Liver (tissue), 9 donors: Measurements from ENCODE around the gene CHST1. TPM values are rescaled to one million over a fixed set of nuclear protein-coding genes. Genes with fewer than 3 reads are reported as not detected.

ENCODE experiments used
- DNase-seq: peaks from one replicate; pipeline ENCODE4 v3.0.0-alpha.2; 2017; ENCODE audit warnings: low spot score
- H3K27ac ChIP-seq, 2 donors: one replicate each; pipeline ENCODE4 v1.7.0; 2013; ENCODE audit warnings: inconsistent platforms in 2 of 2, low read length in 2 of 2, control low read depth in 1 of 2, low read depth in 1 of 2, mild to moderate bottlenecking in 1 of 2
- H3K27me3 ChIP-seq, 4 donors: one replicate each; pipeline versions ENCODE4 v1.6.1 to v1.7.0; 2013; ENCODE audit warnings: low read length in 3 of 4, inconsistent platforms in 1 of 4, mild to moderate bottlenecking in 1 of 4, moderate library complexity in 1 of 4; ENCODE audit not compliant: control insufficient read depth in 4 of 4, insufficient read depth in 4 of 4
- H3K36me3 ChIP-seq, 4 donors: one replicate each; pipeline versions ENCODE4 v1.6.1 to v1.7.0; 2013; ENCODE audit warnings: low read length in 3 of 4, mild to moderate bottlenecking in 3 of 4, low read depth in 1 of 4, moderate library complexity in 1 of 4; ENCODE audit not compliant: control insufficient read depth in 4 of 4, insufficient read depth in 3 of 4
- H3K4me1 ChIP-seq, 4 donors: one replicate each; pipeline versions ENCODE4 v1.6.1 to v1.7.0; 2013; ENCODE audit warnings: low read length in 3 of 4, mild to moderate bottlenecking in 3 of 4, moderate library complexity in 1 of 4; ENCODE audit not compliant: control insufficient read depth in 4 of 4, insufficient read depth in 4 of 4
- H3K4me3 ChIP-seq, 3 donors: one replicate each; pipeline versions ENCODE4 v1.6.1 to v1.7.0; 2013; ENCODE audit warnings: low read length in 3 of 3, control low read depth in 1 of 3, low read depth in 1 of 3, mild to moderate bottlenecking in 1 of 3
- H3K9ac ChIP-seq, 2 donors: one replicate each; pipeline ENCODE4 v1.7.0; 2013; ENCODE audit warnings: low read length in 2 of 2, mild to moderate bottlenecking in 2 of 2, moderate library complexity in 2 of 2, control low read depth in 1 of 2, low read depth in 1 of 2
- H3K9me3 ChIP-seq, 4 donors: one replicate each; pipeline versions ENCODE4 v1.6.1 to v1.7.0; 2013; ENCODE audit warnings: low read length in 3 of 4; ENCODE audit not compliant: control insufficient read depth in 4 of 4
- ATF3 ChIP-seq: IDR thresholded peaks from 2 replicates; pipeline ENCODE4 v1.6.1; 2016; ENCODE audit warnings: antibody characterized with exemption
- CTCF ChIP-seq: fragments of 150-350 bp; IDR thresholded peaks from 2 replicates; pipeline ENCODE4 v1.5.1; 2017; ENCODE audit warnings: improper control_type of control experiment, low read depth, low read length; ENCODE audit not compliant: missing input control
- EGR1 ChIP-seq, 2 donors: IDR thresholded peaks; 2 replicates each; pipeline ENCODE4 v1.6.1; 2016 to 2018; ENCODE audit warnings: antibody characterized with exemption in 2 of 2, low read depth in 2 of 2
- FOXA1 ChIP-seq: IDR thresholded peaks from 2 replicates; pipeline ENCODE4 v1.6.1; 2016; ENCODE audit warnings: antibody characterized with exemption
- FOXA2 ChIP-seq: IDR thresholded peaks from 2 replicates; pipeline ENCODE4 v1.6.1; 2016; ENCODE audit warnings: antibody characterized with exemption
- HNF4A ChIP-seq, 2 donors: conservative IDR thresholded peaks; 2 replicates each; pipeline ENCODE4 v1.6.1; 2016; ENCODE audit warnings: antibody characterized with exemption in 2 of 2, mild to moderate bottlenecking in 2 of 2
- HNF4G ChIP-seq: IDR thresholded peaks from 2 replicates; pipeline ENCODE4 v1.6.1; 2016; ENCODE audit warnings: antibody characterized with exemption
- MAX ChIP-seq: IDR thresholded peaks from 2 replicates; pipeline ENCODE4 v1.6.1; 2016; ENCODE audit warnings: antibody characterized with exemption
- NR2F2 ChIP-seq: IDR thresholded peaks from 2 replicates; pipeline ENCODE4 v1.6.1; 2016; ENCODE audit warnings: antibody characterized with exemption
- RAD21 ChIP-seq, 2 donors: IDR thresholded peaks; 2 replicates each; pipeline ENCODE4 v1.6.1; 2016; ENCODE audit warnings: antibody characterized with exemption in 2 of 2, mild to moderate bottlenecking in 2 of 2
- REST ChIP-seq: IDR thresholded peaks from 2 replicates; pipeline ENCODE4 v1.6.1; 2016; ENCODE audit warnings: antibody characterized with exemption, mild to moderate bottlenecking
- RXRA ChIP-seq, 2 donors: IDR thresholded peaks; 2 replicates each; pipeline ENCODE4 v1.6.1; 2017 to 2018; ENCODE audit warnings: antibody characterized with exemption in 2 of 2, mild to moderate bottlenecking in 1 of 2
- SP1 ChIP-seq: IDR thresholded peaks from 2 replicates; pipeline ENCODE4 v1.6.1; 2018; ENCODE audit warnings: antibody characterized with exemption, mild to moderate bottlenecking
- TAF1 ChIP-seq: conservative IDR thresholded peaks from 2 replicates; pipeline ENCODE4 v1.6.1; 2016; ENCODE audit warnings: antibody characterized with exemption, mild to moderate bottlenecking
- ZBTB33 ChIP-seq: IDR thresholded peaks from 2 replicates; pipeline ENCODE4 v1.6.1; 2016; ENCODE audit warnings: antibody characterized with exemption
- WGBS: extraction: QIAGEN DNeasy Blood & Tissue Kit; methylation state at CpG from one replicate; pipeline ENCODE4 v1.1.7; 2013; 5-methylcytosine and 5-hydroxymethylcytosine counted together
- polyA plus RNA-seq, 2 donors: library from polyadenylated mRNA; stranded (reverse) in 1 of 2; unstranded in 1 of 2; fragments of 200-250 nt in 1 of 2; fragments of >200 nt in 1 of 2; fragmentation: Nextera tagmentation in 1 of 2; extraction: Ambion mirVana in 1 of 2; gene quantifications; one replicate each; pipeline versions ENCODE4 v1.2.1 to v1.2.3, GENCODE V29; 2013 to 2015
- total RNA-seq, 2 donors: library from RNA; depleted of rRNA; stranded (reverse); fragments of >200 nt; gene quantifications; one replicate each; pipeline ENCODE4 v1.2.3, GENCODE V29; 2014
- donor health status: healthy.
- donor health status: healthy.
- donor health status: healthy.
- donor health status: healthy.
- donor health status: healthy.

The CHST1 gene
- total and polyA plus RNA-seq, 4 donors, result 0.23 to 0.81 (median 0.45) TPM

GRCh38 chr11:45659031-45659817 is 6.2 kb downstream of the CHST1 start:
- WGBS, result 62% methylated on average over 15 of the region's 15 CpGs
- Histone ChIP-seq H3K4me1 (peaks cover 0 to 4% (median 2%) of the 10 kb centered on the region in 4 donors), H3K4me3 (no peak overlapping the region), H3K9me3 (no peaks in the 10 kb centered on the region), H3K27me3 (peaks cover 0 to 4% (median 2%) of the 10 kb centered on the region in 4 donors), H3K9ac (no peak overlapping the region), H3K27ac (peak overlapping the region; percentile 34 to 60), H3K36me3 (no peaks in the 10 kb centered on the region)
- TF ChIP-seq FOXA1 (no peak), ATF3 (no peak), SP1 (no peak), HNF4G (no peak), REST (no peak), FOXA2 (no peak), NR2F2 (no peak), CTCF (no peak), EGR1 (IDR thresholded peaks at IDR 0.05; ENCODE audit: low read depth in 2 of 2) (no peak), RAD21 (IDR thresholded peaks at IDR 0.05) (no peak), ZBTB33 (no peak), TAF1 (no peak), HNF4A (conservative IDR thresholded peaks at IDR 0.05) (no peak), MAX (no peak), RXRA (IDR thresholded peaks at IDR 0.05) (no peak)
- no peak for DNase-seq
